ENCODE data around the gene AKAP4. TPM values are rescaled to one million over a fixed set of nuclear protein-coding genes. Genes with fewer than 3 reads are reported as not detected.
A peak's percentile ranks its signal among the peaks of the same experiment; 100 is the strongest.

Gene AKAP4
- total RNA-seq, 1 donor from 2014 or later = not detected

DNA sequence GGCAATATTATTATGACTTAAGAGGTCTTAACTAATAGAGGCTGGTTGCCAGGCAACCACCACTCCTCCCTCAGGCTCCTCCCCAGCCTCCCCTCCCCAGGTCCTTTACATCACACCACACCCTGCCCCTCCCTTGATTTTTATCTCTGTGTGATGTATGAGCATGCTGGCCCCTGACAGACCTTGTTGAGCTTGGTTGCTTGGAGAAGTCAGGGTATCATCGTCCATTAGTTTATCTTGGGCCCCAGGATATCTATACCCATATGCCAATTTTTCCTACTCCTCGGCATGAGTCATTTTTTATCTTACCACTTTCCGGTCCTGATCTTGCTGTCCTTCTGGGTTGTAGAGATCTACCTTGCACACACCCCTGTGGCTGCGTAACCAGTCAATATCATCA, 2.5 kb downstream of the AKAP4 start:
- TF ChIP-seq CTCF (conservative IDR thresholded peaks at IDR 0.05) = no peak
- Mint-ChIP-seq H3K9me3 (no peaks in the 10 kb centered on the region), H3K4me3 (no peak overlapping the region), H3K27ac (no peak overlapping the region), H3K4me1 (ENCODE audit: unreplicated experiment) (no peaks in the 10 kb centered on the region), H3K27me3 (no peaks in the 10 kb centered on the region), H3K36me3 (no peaks in the 10 kb centered on the region)
- no peak for DNase-seq (ENCODE audit: extremely low spot score, unreplicated experiment)

GRCh38 chrX:50188859-50189600, 11.8 kb downstream of the AKAP4 start:
- Mint-ChIP-seq H3K4me1 (ENCODE audit: unreplicated experiment) (peaks cover 10% of the 10 kb centered on the region), H3K9me3 (no peaks in the 10 kb centered on the region), H3K36me3 (no peaks in the 10 kb centered on the region), H3K27me3 (no peaks in the 10 kb centered on the region), H3K27ac (peak overlapping the region; percentile 28), H3K4me3 (no peak overlapping the region)
- no peak for TF ChIP-seq CTCF (conservative IDR thresholded peaks at IDR 0.05)
- no peak for DNase-seq (ENCODE audit: extremely low spot score, unreplicated experiment)

DNA sequence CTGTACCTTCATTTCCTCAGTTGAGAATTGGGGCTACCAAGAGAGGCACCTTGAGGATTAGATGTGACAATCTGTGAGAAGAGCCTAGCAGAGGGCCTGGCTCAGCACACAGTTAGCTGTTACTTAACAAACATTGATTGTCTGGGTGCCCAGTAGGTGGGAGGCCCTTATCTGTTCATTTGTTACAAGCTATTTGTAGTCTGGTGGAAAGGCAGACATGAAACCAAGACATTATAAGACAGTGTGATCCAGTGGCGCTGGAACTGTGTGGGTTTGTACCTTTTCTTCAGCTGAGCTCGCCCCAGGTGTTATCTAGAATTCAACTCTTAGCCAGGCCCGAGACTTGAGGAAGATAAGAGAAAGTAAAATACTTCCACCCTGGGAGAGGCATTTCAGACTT, 16.9 kb downstream of the AKAP4 start:
- Mint-ChIP-seq H3K4me1 (ENCODE audit: unreplicated experiment) (peaks cover 3% of the 10 kb centered on the region), H3K9me3 (no peaks in the 10 kb centered on the region), H3K27me3 (no peaks in the 10 kb centered on the region), H3K36me3 (no peaks in the 10 kb centered on the region), H3K27ac (no peak overlapping the region), H3K4me3 (no peak overlapping the region)
- TF ChIP-seq CTCF (conservative IDR thresholded peaks at IDR 0.05) = no peak
- no peak for DNase-seq (ENCODE audit: extremely low spot score, unreplicated experiment)

DNA sequence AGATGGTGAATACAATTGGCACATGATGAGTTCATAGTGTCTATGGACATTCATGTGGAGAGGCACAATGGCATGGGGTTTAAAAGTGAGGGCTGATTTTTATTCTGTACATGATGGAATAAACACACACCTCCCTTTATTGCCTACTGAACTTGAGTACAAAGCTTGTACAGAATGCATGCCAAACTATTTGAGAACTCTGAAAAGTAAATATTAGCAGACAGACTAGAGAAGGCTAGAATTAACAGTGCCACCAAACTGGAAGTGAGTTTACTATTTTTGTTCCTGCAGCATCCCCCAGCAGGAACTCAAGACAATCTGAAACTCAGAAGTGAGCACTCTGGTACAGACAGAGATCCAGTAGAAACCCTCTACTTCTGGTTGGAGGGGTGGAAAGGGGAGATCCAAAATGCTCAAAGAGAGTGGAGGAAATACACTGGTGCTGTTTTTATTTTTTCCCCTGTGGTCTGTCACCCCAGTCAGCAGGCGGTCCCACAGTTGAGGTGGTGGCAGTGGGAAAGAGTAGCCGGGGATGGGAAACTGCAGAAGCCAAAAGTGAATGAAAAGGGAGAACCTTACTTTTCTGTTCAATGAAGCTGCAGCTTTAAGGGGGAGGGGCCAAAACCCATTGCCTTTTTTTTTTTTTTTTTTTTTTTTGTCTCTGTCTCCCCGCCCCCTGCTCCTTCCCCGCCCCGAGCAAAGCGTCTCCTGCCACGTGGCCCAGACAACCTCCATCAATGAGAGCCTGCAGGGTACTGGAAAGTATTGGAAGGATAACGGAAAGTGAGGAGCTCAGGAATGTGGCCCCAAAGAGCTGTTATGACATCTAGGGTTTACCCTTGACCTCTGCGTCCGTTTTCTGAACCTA, 20.5 kb downstream of the AKAP4 start:
- TF ChIP-seq CTCF (conservative IDR thresholded peaks at IDR 0.05) = no peak
- no peak for DNase-seq (ENCODE audit: extremely low spot score, unreplicated experiment)
- H3K9me3 Mint-ChIP-seq = no peaks in the 10 kb centered on the region
- no peaks in the 10 kb centered on the region for H3K4me1 Mint-ChIP-seq (ENCODE audit: unreplicated experiment)
- no peak overlapping the region for H3K27ac Mint-ChIP-seq
- H3K27me3 Mint-ChIP-seq = no peaks in the 10 kb centered on the region
- H3K4me3 Mint-ChIP-seq = no peak overlapping the region
- no peaks in the 10 kb centered on the region for H3K36me3 Mint-ChIP-seq

- Mint-ChIP-seq H3K36me3 (no peaks in the 10 kb centered on the region), H3K27ac (no peak overlapping the region), H3K9me3 (no peaks in the 10 kb centered on the region), H3K4me3 (no peak overlapping the region), H3K4me1 (ENCODE audit: unreplicated experiment) (no peaks in the 10 kb centered on the region), H3K27me3 (no peaks in the 10 kb centered on the region)
- TF ChIP-seq CTCF (conservative IDR thresholded peaks at IDR 0.05) = no peak
- no peak for DNase-seq (ENCODE audit: extremely low spot score, unreplicated experiment)
These were observed 31.1 kb downstream of the AKAP4 start for GRCh38 chrX:50169717-50170116.
